K562 (cell line): ENCODE measurements around the gene GPR108. TPM values are rescaled to one million over a fixed set of nuclear protein-coding genes. Genes with fewer than 3 reads are reported as not detected.

ENCODE experiments used
- CUX1 ChIP-seq: fragments of 200-800 bp; sonication (Bioruptor generic); IDR thresholded peaks from 2 replicates; pipeline ENCODE4 v1.6.1; 2016; ENCODE audit warnings: missing genetic modification characterization, missing compliant biosample characterization
- NFIC ChIP-seq: fragments of 450-650 bp; IDR thresholded peaks from 2 replicates; pipeline ENCODE4 v1.6.1; 2017; ENCODE audit warnings: mild to moderate bottlenecking, inconsistent platforms
- polyA plus RNA-seq, 8 experiments: library from polyadenylated mRNA; depleted of rRNA in 4 of 8; stranded (reverse) in 5 of 8; unstranded in 3 of 8; fragments of >200 nt; fragmentation: Nextera tagmentation in 2 of 8; fragmentation: Illumina TruSeq in 1 of 8; extraction: Ambion mirVana in 2 of 8; extraction: Trizol in 1 of 8; gene quantifications; 2 replicates each; pipeline versions ENCODE4 v1.2.1 to v1.2.3, GENCODE V29; 2011 to 2014; ENCODE audit warnings: inconsistent platforms in 1 of 8, missing spikeins in 1 of 8
- total RNA-seq, 7 experiments: library from RNA; depleted of rRNA in 6 of 7; stranded (reverse); fragments of >200 nt in 6 of 7; fragmentation: Illumina TruSeq in 2 of 7; extraction: Trizol in 2 of 7; gene quantifications; 2 replicates each; pipeline versions ENCODE4 v1.2.1 to v1.2.3, GENCODE V29; 2011 to 2021; ENCODE audit warnings: low replicate concordance in 1 of 7

The GPR108 gene
- total and polyA plus RNA-seq, 9 of the 15 experiments (the other 6 are each of a cell fraction or from before 2014, with no cell fraction given): 2.4 to 33.2 (median 24.4) TPM

GRCh38 chr19:6744381-6745301, 7.3 kb upstream of the GPR108 start (continued):
- TF ChIP-seq CUX1: no peak
- TF ChIP-seq NFIC: peak; percentile 25; the same call in 1 of the 2 replicates
